Right lung (tissue), 5 donors: ENCODE results near the gene CAMK1D. TPM values are rescaled to one million over a fixed set of nuclear protein-coding genes. Genes with fewer than 3 reads are reported as not detected.
"Not testable (repeated sequence)": the region's sequence is repeated elsewhere in the genome, so short reads cannot be mapped to it uniquely, and the experiment has no call there.

Source experiments
- DNase-seq, 2 donors: peaks; one replicate each; pipeline ENCODE4 v3.0.0-alpha.2; 2013
- polyA plus RNA-seq, 5 donors: library from polyadenylated mRNA; unstranded; fragments of 120-200 nt; gene quantifications; one replicate each; pipeline versions ENCODE4 v1.2.1 to v1.2.3, GENCODE V29; 2013; ENCODE audit warnings: inconsistent platforms in 1 of 5, low replicate concordance in 1 of 5; ENCODE audit not compliant: insufficient read length in 5 of 5, insufficient read depth in 1 of 5

CAMK1D gene
- polyA plus RNA-seq, 5 donors = 3.6 to 5.4 (median 4.6) TPM

DNA sequence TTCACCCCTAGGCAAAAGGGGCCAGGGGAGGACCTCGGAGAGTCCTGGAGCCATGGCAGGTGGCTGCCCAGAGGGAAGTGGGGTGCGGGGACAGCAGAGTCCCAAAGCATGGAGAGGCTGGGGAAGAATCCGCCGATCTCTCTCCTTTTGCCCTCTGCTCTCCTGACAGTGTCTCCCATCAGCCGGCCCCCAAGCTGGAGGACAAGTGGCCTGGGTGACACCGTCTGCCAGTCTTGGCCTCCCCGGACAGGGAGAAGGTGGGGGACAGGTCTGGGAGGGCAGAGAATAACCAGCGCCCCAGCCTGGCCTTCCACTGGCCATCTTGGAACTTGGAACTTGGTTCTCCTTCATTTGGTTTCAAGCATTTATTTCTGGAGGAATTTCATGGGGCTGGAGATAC lies 77.9 kb downstream of the CAMK1D start:
- DNase-seq = no peak

DNA sequence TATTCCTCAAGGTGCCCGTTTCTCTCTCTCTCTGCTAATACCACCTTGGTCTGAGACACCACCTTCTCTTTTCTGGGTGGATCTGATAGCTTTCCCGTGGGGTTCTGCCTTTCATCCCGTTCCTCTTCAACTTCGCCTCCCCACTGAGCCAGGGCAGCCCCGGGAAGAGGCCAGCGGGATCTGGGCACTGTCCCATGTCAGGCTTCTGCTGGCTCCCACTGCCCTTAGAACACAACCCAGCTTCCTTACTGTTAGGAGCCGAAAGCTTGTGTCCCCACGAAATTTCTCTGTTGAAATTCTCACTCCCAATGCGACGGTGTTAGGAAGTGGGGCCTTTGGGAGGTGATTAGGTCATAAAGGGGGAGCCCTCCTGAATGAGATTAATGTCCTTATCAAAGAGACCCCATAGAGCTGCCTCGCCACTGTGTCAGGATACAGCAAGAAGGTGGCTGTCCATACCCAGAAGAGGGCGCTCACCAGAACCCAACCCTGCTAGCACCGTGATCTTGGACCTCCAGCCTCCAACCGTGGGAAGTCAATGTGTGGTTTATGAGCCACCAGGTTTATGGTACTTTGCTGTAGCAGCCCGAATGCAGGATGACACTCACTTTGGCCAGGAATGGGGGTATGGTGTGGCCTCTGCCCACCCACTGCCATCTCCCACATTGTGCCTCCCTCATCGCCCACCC lies 79.2 kb downstream of the CAMK1D start:
- no peak for DNase-seq

DNA sequence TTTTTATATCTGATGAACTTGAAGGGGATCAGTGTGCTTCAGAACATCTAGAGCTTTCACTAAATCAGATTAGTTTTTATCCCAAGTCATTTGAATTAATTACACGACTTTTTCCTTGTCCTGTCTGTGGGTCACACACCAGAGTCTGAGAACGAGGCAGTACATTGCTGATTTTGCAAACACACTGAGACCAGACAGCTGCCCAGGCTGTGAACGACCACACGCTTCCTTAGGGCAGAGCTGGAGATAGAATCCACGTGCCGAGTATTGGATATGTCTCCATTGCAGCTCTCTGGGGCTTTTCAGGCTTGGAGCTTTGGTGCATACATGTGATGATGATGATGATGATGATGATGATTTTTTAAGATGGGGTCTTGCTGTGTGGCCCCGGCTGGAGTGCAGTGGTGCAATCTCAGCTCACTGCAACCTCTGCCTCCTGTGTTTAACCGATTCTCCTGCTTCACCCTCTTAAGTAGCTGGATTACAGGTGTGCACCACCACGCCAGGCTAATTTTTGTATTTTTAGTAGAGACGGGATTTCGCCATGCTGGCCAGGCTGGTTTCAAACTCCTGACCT lies 81.1 kb downstream of the CAMK1D start:
- no peak for DNase-seq

DNA sequence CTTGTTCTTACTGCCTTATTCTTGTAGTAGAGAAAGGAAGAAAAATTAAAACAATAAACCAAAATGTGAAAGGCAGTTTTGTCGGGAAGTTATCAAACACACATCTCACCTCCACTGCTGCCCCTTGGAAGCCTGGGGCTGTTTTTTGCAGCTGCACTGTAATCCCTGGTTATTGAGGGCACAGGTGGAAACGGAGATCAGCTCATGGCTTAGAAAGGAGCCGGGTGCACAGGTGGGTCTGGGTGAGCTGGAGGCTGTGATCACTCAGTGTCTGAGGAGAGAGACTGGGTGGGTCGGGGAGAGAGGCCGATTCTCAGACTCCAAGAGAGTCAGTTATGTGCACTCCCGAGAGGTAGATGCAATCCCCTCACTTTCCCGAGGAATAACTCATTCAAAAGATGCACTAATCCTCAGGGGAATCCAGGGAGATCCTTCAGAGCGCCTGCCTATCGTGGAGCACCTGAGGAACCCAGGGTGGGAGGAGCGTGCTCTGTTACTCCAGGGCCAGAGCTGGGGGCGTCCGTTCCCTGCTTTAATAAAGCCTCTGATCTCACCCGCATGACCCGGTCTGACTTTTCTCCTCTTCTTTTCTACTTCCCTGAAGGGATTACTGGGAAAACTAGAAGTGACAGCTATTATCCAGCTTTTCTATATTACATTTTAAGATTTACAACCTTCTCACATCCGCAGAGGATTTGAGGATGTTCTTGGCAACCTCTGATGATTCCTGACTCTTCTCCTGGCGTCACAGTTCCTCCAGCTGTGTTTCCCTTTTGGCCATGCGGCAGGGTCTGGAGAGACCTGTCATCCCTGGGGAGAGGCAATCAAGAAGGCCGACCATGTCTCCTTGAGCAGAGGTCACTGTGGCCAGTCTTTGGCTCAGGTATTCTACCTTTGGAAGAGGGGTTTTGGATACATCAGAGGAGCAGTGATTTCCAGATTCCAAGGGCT lies 82.1 kb downstream of the CAMK1D start:
- no peak for DNase-seq

DNA sequence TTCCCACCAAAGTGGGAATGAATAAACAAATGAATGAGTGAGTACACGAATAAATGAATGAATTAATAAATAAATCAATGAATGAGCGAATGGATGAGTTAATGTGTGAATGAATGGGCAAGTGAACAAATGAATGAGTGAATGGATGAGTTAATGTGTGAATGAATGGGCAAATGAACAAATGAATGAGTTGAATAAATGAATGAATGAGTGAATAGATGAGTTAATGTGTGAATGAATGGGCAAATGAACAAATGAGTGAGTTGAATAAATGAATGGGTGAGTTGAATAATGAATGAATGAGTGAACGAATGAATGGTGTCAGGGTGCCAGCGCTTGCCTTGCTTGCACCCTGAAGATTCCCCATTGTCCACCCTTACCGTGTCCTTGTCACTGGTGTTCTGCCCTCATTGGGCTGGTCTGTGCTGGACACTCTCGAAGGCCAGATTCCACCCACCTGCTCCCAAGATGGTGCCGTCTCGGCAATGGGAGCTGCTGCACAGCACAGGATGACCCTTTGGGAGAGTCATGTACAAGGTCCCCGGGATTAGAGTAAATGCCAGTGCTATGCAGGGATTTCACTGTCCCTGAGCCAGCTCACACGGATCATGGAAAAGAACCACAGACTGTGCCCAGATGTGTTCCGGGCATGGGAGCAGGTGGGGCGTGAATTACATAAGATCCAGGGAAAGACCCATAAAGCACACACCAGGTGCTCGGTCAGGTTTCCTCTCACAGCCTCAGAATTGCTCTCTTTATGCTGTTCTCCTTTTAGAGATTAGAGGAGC lies 83.2 kb downstream of the CAMK1D start:
- no peak for DNase-seq

DNA sequence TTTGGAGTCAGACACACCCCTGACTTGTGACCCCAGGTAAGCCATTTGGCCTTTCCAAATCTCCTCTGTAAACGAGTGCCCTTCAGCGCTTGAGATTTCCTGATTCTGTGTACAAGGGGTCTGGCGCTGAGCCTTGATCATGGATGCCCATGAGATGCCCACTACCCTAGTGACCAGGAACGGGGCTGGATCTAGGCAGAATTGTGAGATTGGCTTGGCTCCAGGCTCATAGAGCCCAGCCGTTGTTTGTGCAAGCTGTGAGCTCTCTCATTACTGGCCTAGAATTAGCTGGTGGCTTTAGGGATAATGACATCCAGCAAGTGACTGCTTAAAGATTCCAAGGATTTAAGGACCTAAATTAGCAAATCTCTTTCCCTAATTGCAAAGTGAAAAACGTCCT lies 84.9 kb downstream of the CAMK1D start:
- no peak for DNase-seq

DNA sequence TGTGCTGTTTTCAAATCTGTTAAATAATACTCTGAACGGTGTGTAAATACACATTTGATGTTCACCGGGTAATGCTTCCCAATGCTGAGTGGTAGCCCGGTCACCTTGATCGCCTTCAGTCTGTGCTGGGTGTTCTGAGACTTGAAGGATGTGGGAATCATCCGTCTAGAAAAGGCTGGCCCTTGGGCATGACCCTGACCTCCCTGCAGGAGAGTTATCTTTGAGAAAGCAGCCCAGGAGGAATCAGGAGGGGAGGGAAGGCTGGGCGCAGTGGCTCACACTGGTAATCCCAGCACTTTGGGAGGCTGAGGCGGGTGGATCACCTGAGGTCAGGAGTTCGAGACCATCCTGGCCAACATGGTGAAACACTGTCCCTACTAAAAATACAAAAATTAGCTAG lies 85.3 kb downstream of the CAMK1D start:
- DNase-seq = not testable (repeated sequence)

DNA sequence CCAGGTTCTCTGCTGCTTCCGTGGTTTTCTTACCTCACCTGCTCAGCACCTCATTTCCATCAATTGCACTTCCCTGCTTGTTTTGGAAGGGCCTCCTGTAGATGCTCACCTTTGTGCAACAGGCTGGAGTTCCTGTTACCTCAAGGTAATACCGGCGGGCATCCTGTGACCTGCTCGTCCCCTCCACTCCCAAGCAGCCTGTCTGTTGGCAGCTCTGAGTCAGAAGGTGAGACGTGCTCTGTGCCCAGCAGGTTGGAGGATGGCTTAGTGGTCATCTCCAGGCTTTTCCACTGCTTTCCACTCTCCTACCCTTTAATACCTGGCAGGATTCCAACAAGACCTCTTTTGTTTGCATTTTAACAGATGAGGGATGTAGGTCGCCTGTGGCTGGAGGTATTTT lies 86.0 kb downstream of the CAMK1D start:
- DNase-seq = no peak

DNA sequence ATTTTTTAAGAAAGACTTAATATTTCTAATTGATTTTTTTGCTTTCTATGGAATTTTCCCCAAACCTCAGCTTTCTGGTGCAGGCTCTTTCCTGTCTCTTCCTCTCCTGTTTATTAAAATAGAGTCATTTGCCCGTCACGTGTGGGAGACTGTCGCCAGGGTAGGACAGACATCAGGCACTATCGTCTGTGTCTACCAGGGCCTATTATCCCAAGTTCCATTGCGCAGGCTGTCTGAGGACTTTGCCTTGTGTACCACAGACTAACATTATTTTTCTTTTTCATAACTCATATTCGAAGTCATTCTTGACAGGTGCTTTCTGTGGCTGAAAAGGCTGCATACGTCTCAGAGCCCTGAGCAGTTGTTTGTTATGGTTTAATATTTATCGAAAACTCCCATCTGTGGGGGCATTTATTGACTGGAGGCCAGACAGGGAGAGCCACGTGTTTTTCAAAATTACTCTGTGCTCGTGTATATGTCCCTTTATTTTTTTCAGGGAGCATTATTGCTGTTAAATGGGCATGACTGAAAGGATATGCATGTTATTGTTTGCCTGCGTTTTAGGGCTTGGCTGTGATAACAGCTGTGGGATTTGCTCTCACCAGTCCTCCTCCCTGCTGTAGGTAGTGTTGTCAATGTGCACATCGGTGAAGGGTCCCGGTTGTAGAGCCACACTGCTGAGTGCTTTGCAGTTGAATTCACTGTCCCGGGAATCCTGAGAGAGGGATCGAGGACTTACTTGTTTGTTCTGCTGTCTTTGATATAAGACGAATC lies 89.8 kb downstream of the CAMK1D start:
- DNase-seq = no peak

DNA sequence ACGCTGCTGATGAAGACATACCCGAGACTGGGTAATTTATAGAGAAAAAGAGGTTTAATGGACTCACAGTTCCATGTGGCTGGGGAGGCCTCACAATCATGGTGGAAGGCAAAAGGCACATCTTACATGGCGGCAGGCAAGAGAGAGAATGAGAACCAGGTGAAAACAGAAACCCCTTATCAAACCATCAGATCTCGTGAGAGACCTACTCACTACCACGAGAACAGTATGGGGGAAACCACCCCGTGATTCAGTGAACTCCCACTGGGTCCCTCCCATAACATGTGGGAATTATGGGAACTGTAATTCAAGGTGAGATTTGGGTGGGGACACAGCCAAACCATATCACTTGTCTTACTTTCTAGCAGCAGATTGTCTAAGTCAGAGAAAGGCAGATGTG lies 90.4 kb downstream of the CAMK1D start:
- not testable (repeated sequence) for DNase-seq

DNA sequence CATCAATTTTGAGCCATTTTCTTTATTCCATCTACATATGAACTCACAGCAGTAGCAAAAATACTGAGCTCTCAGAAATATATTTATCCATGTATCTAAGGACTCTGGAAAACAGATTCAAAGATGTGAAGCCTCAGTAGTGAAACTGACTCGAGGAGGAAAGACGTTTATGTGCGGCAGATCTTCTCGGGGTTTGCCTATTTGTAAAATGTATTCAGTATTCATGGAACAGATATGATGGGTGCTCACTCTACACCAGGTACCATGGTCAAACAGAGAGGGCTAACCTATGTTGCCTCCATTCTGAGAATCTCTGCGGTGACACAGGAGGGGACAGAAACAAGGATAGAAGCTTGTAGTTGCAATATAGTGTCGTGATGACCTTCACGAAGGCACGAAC lies 93.7 kb downstream of the CAMK1D start:
- DNase-seq = no peak

DNA sequence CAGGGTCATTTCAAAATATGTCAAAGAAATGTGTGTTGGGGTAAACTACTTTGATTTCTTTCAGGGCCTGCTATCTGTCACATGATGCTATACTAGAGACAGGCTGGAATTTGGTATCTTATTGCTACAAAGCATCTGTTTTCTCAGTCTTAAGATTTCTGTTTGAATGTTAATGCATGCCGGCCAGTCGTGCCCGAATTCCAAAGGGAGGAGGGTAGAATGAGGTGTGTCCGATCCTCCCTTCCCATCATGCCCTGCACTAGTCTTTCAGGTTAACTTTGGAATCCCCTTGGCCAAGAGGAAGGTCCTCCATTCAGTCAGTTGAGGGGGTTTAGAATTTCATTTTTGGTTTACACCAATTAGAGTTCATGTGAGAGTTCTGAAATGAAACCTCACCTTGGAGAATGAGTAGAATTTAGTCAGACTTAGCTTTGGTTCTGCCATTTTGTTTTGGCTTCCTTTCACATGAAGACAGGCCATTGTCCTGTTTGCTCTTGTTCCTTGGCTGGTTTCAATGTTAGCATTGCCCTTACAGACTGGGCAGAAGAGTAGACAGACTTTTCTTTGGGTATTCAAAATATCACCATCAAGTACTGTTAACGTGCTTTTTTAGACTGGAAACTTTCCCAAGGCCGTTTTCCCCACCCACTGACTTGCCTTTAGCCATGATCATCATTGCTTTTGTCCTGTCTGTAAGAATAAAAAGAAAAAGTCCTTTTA lies 95.8 kb downstream of the CAMK1D start:
- no peak for DNase-seq

DNA sequence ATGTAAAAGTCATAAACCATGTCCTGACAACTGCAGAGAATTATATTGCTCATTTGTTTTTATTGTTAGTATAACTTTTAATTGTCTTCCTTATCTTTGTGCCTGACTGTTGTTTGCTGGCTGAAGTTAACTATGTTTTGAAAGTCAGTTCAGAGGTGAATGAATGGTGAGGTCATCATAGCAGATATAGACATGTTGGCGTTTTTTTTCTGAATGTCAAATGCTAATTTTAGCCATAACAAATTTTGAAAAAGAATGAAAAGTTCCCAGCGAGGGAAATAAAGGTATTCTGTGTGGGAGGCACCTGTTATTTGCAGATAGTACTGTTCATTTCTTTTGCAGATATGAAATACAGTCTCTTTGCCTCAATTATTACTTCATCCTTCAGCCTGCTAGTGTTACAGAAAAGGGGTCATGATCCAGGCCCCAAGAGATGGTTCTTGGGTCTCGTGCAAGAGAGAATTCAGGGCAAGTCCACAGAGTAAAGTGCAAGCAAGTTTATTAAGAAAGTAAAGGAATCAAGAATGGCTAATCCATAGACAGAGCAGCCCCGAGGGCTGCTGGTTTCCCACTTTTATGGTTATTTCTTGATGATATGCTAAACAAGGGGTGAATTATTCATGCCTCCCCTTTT lies 96.5 kb downstream of the CAMK1D start:
- no peak for DNase-seq

DNA sequence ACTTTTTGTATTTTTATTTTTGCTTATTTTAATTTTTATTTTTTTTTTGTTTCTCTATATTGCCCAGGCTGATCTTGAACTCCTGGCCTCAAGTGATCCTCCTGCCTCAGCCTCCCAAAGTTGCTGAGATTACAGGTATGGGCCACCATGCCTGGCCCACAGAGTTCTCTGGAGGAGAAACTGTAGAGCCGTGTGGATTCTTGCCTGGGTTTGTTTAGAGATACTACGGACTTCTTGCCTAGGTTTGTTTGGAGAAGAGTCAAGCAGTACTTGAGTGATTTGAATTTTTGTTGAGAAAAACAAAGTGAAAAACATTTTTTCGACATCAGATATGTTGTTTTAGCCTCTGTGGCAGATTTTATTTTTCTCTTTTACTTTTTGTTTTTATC lies 99.0 kb downstream of the CAMK1D start:
- no peak for DNase-seq

DNA sequence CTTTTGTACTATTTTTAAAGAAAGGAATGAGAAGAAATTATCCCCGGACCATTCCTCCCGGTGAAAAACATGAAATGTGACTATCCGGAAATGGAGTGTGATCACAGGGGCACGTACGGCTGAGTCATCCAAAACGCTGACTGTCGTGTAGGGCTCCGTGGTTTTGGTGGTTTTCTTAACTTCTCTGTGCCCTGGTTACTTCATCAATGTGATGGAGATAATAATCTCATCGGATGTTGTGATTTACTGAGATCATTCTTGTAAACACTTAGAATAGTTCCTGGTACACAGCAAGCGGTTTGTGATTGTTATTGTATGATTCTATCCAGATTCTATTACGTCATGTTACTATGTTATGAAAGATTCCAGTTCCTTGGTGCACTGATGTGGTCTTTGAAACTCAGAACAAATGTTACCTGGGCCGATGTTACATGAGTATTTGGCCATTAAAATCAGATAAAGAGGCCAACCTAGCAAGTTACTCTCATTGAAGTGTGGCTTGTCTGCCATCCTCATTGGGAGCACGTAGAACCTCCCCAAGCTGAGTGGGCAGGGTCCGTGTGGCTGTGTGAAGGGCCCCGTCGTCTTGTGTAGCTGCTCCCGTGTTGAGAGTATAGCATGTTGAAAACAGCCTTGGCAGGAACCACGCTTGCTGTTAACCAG lies 99.5 kb downstream of the CAMK1D start:
- DNase-seq = no peak

DNA sequence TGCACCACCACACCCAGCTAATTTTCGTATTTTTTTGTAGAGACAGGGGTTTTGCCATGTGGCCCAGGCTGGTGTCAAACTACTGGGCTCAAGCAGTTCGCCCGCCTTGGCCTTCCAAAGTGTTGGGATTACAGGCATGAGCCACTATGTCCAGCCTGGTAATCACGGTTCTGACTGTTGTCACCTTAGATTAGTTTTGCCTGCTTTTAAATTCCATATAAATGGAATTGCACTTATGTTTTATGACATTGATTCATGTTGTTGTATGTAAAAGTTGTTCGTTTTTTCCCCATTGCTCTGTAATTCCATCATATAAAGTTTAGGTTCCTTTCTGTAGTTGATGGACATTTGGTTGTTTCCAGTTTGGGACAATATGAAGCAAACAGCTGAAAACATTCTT lies 106.0 kb downstream of the CAMK1D start:
- DNase-seq = no peak

DNA sequence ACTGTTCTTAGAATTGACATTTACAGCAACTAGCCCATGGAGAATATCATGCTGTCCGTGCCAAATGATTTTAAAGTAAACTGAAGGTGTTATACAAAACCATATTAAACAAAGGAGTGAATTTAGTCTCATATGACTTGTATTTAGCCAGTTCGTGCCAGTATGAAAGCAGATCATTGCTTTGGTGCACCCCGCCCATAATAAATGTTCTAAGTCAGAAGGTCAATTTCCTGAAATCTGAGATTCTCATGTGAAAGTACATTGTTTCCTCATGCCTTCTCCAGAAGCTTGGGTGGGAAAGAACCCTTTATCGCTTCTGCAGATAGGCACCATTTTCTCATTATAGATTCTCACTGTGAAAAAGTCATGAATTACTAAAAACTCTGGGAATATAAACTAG lies 106.4 kb downstream of the CAMK1D start:
- DNase-seq = no peak

DNA sequence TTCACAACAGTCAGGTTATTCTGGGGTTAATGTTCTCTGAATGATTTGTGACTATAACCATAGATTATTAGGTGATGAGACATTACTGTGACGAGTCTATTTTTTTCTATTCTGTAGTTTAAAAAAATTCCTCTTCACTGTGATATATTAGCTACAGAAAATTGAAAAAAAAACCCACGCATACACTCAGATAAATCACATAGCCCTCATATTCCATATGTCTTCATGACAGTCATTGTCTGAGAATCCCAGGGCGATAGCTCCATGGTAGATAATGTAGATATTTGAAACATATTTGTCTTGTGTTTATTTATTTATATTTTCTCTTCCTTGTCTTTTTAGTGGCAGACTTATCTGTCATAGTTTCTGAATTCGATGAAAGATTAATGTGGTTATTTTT lies 110.0 kb downstream of the CAMK1D start:
- no peak for DNase-seq

DNA sequence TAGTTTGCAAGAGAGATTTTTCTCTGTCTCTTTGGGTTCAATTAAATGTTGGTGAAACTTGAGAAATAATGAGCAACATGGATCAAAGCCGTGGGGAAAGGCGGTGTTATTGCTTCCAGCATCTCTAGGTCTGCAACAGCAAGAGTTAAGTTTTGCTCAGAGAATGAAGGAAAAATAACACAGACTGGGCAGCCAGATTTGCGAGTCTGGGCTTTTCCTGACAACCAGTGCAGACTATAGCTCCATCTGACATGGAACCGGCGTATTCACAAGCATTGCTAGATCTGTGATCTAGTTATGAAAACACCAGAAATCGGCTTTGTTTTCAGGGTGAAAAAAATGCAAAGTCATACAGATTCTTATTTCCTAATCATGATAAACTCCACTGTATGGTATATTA lies 110.4 kb downstream of the CAMK1D start:
- DNase-seq = no peak

DNA sequence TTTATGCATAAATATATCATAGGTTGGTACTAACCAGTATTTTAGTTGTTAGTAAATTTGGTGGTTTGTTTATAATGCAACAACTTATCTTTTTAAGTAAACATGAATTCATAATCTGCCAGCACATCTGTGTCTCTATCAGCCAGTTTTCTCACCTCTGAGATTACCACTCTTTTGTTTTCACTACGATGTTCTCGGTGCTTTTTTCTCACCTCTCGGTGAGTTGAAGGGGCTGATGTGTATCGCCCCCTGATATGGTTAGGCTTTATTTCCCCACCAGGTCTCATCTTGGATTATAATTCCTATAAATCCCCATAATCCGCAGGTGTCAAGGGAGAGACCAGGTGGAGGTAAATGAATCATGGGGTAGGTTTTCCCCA lies 114.1 kb downstream of the CAMK1D start:
- DNase-seq = no peak
